A673 (cell line): ENCODE measurements around the gene SNAI3. TPM values are rescaled to one million over a fixed set of nuclear protein-coding genes. Genes with fewer than 3 reads are reported as not detected.

ENCODE experiments used
- BruUV-seq: library from RNA; stranded (reverse); fragments of 400-500 nt; replicated peaks from 2 replicates; lab custom pipeline; 2021; lab: Mats Ljungman, UMichigan
- CTCF ChIA-PET: fragments of 300-600 bp; sonication (Branson Sonifier 250); formaldehyde crosslinking; loops from one replicate; lab custom pipeline; 2022; ENCODE audit warnings: antibody characterized with exemption; lab: Charles Lee
- POLR2A ChIA-PET: fragments of 300-600 bp; sonication (Branson Sonifier 250); formaldehyde crosslinking; loops from one replicate; lab custom pipeline; 2022; ENCODE audit warnings: antibody characterized with exemption; ENCODE audit not compliant: low non-redundant PET; lab: Charles Lee
- DNase-seq: peaks from one replicate; pipeline ENCODE4 v3.0.0-alpha.2; 2015; ENCODE audit warnings: low spot score
- H3K27ac ChIP-seq: fragments of 200-600 bp; sonication (generic); 2 replicates; pipeline ENCODE4 v1.5.1; 2016; ENCODE audit warnings: mixed run types, low read depth, mild to moderate bottlenecking, mixed read lengths, antibody characterized with exemption, low read length; ENCODE audit not compliant: poor library complexity, severe bottlenecking
- H3K27me3 ChIP-seq: fragments of 200-600 bp; sonication (generic); replicated peaks from 2 replicates; pipeline ENCODE4 v1.6.1; 2017; ENCODE audit warnings: mixed run types, low read depth, mild to moderate bottlenecking, mixed read lengths, antibody characterized with exemption, low read length; ENCODE audit not compliant: insufficient read depth, poor library complexity
- H3K36me3 ChIP-seq: fragments of 200-600 bp; sonication (generic); 2 replicates; pipeline ENCODE4 v1.6.1; 2016; ENCODE audit warnings: mixed run types, mild to moderate bottlenecking, mixed read lengths, antibody characterized with exemption, low read length; ENCODE audit not compliant: insufficient read depth, poor library complexity, severe bottlenecking
- H3K4me1 ChIP-seq: fragments of 200-600 bp; sonication (generic); 2 replicates; pipeline ENCODE4 v1.6.1; 2017; ENCODE audit warnings: mixed run types, mild to moderate bottlenecking, mixed read lengths, antibody characterized with exemption, low read length; ENCODE audit not compliant: insufficient read depth, poor library complexity, severe bottlenecking
- H3K4me3 ChIP-seq: fragments of 200-600 bp; sonication (generic); 2 replicates; pipeline ENCODE4 v1.5.1; 2016; ENCODE audit warnings: low read depth, mixed run types, mild to moderate bottlenecking, mixed read lengths, low read length; ENCODE audit not compliant: poor library complexity, severe bottlenecking
- H3K9me3 ChIP-seq: fragments of 200-600 bp; sonication (generic); 2 replicates; pipeline ENCODE4 v1.6.1; 2016; ENCODE audit warnings: mixed run types, low read depth, mild to moderate bottlenecking, mixed read lengths, antibody characterized with exemption, low read length; ENCODE audit not compliant: poor library complexity, severe bottlenecking
- CTCF ChIP-seq: fragments of 300-800, 200-600 bp; sonication (generic); conservative IDR thresholded peaks from 2 replicates; pipeline ENCODE4 v1.5.1; 2017; ENCODE audit warnings: low read depth, mild to moderate bottlenecking, antibody characterized with exemption, low read length, moderate library complexity, mixed read lengths
- EZH2 ChIP-seq: fragments of 200-600 bp; sonication (generic); IDR thresholded peaks from 2 replicates; pipeline ENCODE4 v1.6.1; 2017; ENCODE audit warnings: borderline replicate concordance, low read depth, mild to moderate bottlenecking, mixed read lengths, antibody characterized with exemption, low read length; ENCODE audit not compliant: poor library complexity, severe bottlenecking
- intact Hi-C: fragments of 100-400 bp; cut with micrococcal nuclease; formaldehyde crosslinking; loops from one replicate; pipeline ENCODE4 v1.10.0; 2022; ENCODE audit not compliant: unreplicated experiment
- total RNA-seq: library from RNA; stranded (reverse); gene quantifications from 2 replicates; pipeline ENCODE4 v1.2.3, GENCODE V29; 2021

SNAI3 gene
- total RNA-seq, 1 experiment from 2014 or later, result not detected

- no peak for DNase-seq
- Histone ChIP-seq H3K36me3 (peaks cover 12% of the 10 kb centered on the region), H3K4me3 (no peak overlapping the region), H3K9me3 (no peaks in the 10 kb centered on the region), H3K27ac (peak overlapping the region; percentile 82), H3K4me1 (peaks cover 39% of the 10 kb centered on the region), H3K27me3 (no peaks in the 10 kb centered on the region)
- ChIA-PET CTCF (interaction anchor here (0.5 kb wide), 1 partner anchor 84 kb away, joined by 3 read pairs; no protein-coding TSS in a partner anchor), POLR2A (interaction anchor here (0.6 kb wide), 1 partner anchor 923 kb away, joined by 3 read pairs; no protein-coding TSS in a partner anchor)
- BruUV-seq, result no TSS peak
- TF ChIP-seq EZH2 (no peak), CTCF (no peak)
- intact Hi-C loops, result no loop called here
Measured at GRCh38 chr16:88702371-88703210, 16.3 kb upstream of the SNAI3 start.

GRCh38 chr16:88701581-88702370, 15.5 kb upstream of the SNAI3 start:
- H3K9me3 ChIP-seq, result no peaks in the 10 kb centered on the region
- no peak for DNase-seq
- intact Hi-C loops, result no loop called here
- ChIA-PET CTCF (no interaction called here), POLR2A (interaction anchor here (0.6 kb wide), 1 partner anchor 922 kb away, joined by 3 read pairs; no protein-coding TSS in a partner anchor)
- H3K4me1 ChIP-seq, result peaks cover 33% of the 10 kb centered on the region
- BruUV-seq, result no TSS peak
- H3K36me3 ChIP-seq, result peaks cover 12% of the 10 kb centered on the region
- TF ChIP-seq CTCF (no peak), EZH2 (no peak)
- no peak overlapping the region for H3K4me3 ChIP-seq
- peak overlapping the region; percentile 82 for H3K27ac ChIP-seq
- no peaks in the 10 kb centered on the region for H3K27me3 ChIP-seq

GRCh38 chr16:88700636-88701482, 14.6 kb upstream of the SNAI3 start:
- no peaks in the 10 kb centered on the region for H3K9me3 ChIP-seq
- peak; percentile 79 for DNase-seq
- no peak for TF ChIP-seq EZH2
- CTCF ChIA-PET, result no interaction called here
- peak overlapping the region; percentile 82 for H3K27ac ChIP-seq
- BruUV-seq, result no TSS peak
- intact Hi-C loops, result no loop called here
- POLR2A ChIA-PET, result no interaction called here
- peaks cover 33% of the 10 kb centered on the region for H3K4me1 ChIP-seq
- no peaks in the 10 kb centered on the region for H3K27me3 ChIP-seq
- no peak overlapping the region for H3K4me3 ChIP-seq
- H3K36me3 ChIP-seq, result peaks cover 12% of the 10 kb centered on the region
